Colonic mucosa (tissue), 4 donors: ENCODE results near the gene NEIL1. TPM values are rescaled to one million over a fixed set of nuclear protein-coding genes. Genes with fewer than 3 reads are reported as not detected.
"Not testable (repeated sequence)": the region's sequence is repeated elsewhere in the genome, so short reads cannot be mapped to it uniquely, and the experiment has no call there.

ENCODE experiments used
- DNase-seq: peaks from one replicate; pipeline ENCODE4 v3.0.0-alpha.2; 2020
- H3K27ac ChIP-seq: fragments of 200-600 bp; one replicate; pipeline ENCODE4 v1.8.0; 2021
- H3K27me3 ChIP-seq: fragments of 200-600 bp; one replicate; pipeline ENCODE4 v1.8.0; 2021
- H3K36me3 ChIP-seq: fragments of 200-600 bp; one replicate; pipeline ENCODE4 v1.8.0; 2021
- H3K4me1 ChIP-seq: fragments of 200-600 bp; one replicate; pipeline ENCODE4 v1.8.0; 2021; ENCODE audit warnings: mild to moderate bottlenecking
- H3K4me3 ChIP-seq: fragments of 200-600 bp; one replicate; pipeline ENCODE4 v1.8.0; 2021
- H3K9ac ChIP-seq, 2 donors: one replicate each; pipeline ENCODE4 v1.7.0; 2013; ENCODE audit warnings: control low read depth in 2 of 2, low read depth in 2 of 2, low read length in 2 of 2
- H3K9me3 ChIP-seq: fragments of 200-600 bp; one replicate; pipeline ENCODE4 v1.8.0; 2021
- intact Hi-C: fragments of 100-400 bp; cut with DNase I; formaldehyde crosslinking; loops from one replicate; pipeline ENCODE4 v1.14.1; 2022
- total RNA-seq, 2 donors: library from RNA; stranded (reverse); fragmentation: NEBNext Ultra II Directional in 1 of 2; extraction: Animal tissue kit (Norgen Biotek cat#: 25700) in 1 of 2; gene quantifications; one replicate each; pipeline ENCODE4 v1.2.1, GENCODE V29; 2021
- TF ChIP-seq, protein P1 (sequence below): fragments of 200-600 bp; IDR thresholded peaks from one replicate; pipeline ENCODE4 v1.8.0; 2022; ENCODE audit warnings: antibody characterized with exemption, mild to moderate bottlenecking
- donor health status: healthy.
- donor health status: DM: no; HTN: no; CAD: no.
- donor health status: DM: no; HTN: no; CAD: no.

The NEIL1 gene
- total RNA-seq, 2 donors from 2014 or later: 34.1 to 39.6 TPM

DNA sequence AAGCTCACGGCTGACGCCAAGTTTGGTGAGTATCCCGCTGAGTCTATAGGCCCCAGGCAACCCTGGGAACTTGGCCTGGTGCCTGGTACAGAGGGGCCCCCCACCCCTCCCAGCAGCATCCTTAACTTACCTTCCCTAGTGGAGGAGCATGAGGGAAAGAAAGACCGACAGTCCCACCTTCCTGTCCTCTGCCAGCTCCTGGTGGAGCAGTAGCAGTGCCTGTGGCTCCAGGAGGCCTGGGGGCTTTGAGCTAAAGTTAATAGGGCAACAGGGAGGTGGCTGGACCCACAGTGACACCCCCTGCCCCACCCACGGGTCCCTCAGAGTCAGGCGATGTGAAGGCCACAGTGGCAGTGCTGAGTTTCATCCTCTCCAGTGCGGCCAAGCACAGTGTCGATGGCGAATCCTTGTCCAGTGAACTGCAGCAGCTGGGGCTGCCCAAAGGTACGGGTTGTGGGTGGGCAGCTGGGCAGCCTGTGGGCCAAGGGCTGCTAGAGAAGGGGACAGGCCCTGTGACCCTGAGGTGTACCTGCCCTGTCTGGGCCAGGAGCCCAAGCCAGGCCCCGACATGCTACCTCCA lies 8.1 kb upstream of the NEIL1 start:
- no peaks in the 10 kb centered on the region for H3K36me3 ChIP-seq
- no peak overlapping the region for H3K4me3 ChIP-seq
- no peak overlapping the region for H3K9ac ChIP-seq
- intact Hi-C loops: no loop called here
- H3K4me1 ChIP-seq: no peaks in the 10 kb centered on the region
- TF ChIP-seq, protein P1, sequence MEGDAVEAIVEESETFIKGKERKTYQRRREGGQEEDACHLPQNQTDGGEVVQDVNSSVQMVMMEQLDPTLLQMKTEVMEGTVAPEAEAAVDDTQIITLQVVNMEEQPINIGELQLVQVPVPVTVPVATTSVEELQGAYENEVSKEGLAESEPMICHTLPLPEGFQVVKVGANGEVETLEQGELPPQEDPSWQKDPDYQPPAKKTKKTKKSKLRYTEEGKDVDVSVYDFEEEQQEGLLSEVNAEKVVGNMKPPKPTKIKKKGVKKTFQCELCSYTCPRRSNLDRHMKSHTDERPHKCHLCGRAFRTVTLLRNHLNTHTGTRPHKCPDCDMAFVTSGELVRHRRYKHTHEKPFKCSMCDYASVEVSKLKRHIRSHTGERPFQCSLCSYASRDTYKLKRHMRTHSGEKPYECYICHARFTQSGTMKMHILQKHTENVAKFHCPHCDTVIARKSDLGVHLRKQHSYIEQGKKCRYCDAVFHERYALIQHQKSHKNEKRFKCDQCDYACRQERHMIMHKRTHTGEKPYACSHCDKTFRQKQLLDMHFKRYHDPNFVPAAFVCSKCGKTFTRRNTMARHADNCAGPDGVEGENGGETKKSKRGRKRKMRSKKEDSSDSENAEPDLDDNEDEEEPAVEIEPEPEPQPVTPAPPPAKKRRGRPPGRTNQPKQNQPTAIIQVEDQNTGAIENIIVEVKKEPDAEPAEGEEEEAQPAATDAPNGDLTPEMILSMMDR: no peak
- H3K27ac ChIP-seq: no peak overlapping the region
- H3K27me3 ChIP-seq: no peaks in the 10 kb centered on the region
- DNase-seq: no peak
- no peaks in the 10 kb centered on the region for H3K9me3 ChIP-seq

- H3K36me3 ChIP-seq: no peaks in the 10 kb centered on the region
- intact Hi-C loops: no loop called here
- no peak overlapping the region for H3K27ac ChIP-seq
- H3K27me3 ChIP-seq: no peaks in the 10 kb centered on the region
- TF ChIP-seq, protein P1: no peak
- no peak overlapping the region for H3K9ac ChIP-seq
- H3K4me3 ChIP-seq: no peak overlapping the region
- DNase-seq: no peak
- H3K9me3 ChIP-seq: no peaks in the 10 kb centered on the region
- H3K4me1 ChIP-seq: no peaks in the 10 kb centered on the region
These were observed 7.2 kb upstream of the NEIL1 start for GRCh38 chr15:75339531-75340240.

GRCh38 chr15:75342221-75342620 lies 4.6 kb upstream of the NEIL1 start:
- intact Hi-C loops: no loop called here
- no peak overlapping the region for H3K9ac ChIP-seq
- no peaks in the 10 kb centered on the region for H3K27me3 ChIP-seq
- no peak overlapping the region for H3K4me3 ChIP-seq
- H3K4me1 ChIP-seq: no peaks in the 10 kb centered on the region
- TF ChIP-seq, protein P1: no peak
- no peaks in the 10 kb centered on the region for H3K36me3 ChIP-seq
- no peak overlapping the region for H3K27ac ChIP-seq
- H3K9me3 ChIP-seq: no peaks in the 10 kb centered on the region
- DNase-seq: no peak

DNA sequence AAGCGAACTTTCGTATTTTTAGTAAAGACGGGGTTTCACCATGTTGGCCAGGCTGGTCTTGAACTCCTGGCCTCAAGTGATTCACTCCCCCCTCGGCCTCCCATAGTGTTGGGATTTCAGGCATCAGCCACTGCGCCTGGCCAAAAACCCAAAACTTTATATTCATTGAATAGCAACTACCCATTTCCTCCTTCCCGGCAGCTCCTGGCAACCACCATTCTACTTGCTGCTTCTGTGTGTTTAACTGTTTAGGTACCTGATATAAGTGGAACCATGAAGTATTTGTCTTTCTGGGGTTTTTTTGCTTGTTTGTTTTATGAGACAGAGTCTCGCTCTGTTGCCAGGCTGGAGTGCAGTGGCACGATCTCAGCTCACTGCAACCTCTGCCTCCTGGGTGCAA lies 2.9 kb upstream of the NEIL1 start:
- H3K27ac ChIP-seq, H3K36me3 ChIP-seq, H3K4me3 ChIP-seq, H3K9ac ChIP-seq, H3K4me1 ChIP-seq, H3K27me3 ChIP-seq, intact Hi-C loops, H3K9me3 ChIP-seq, DNase-seq: not testable (repeated sequence)

DNA sequence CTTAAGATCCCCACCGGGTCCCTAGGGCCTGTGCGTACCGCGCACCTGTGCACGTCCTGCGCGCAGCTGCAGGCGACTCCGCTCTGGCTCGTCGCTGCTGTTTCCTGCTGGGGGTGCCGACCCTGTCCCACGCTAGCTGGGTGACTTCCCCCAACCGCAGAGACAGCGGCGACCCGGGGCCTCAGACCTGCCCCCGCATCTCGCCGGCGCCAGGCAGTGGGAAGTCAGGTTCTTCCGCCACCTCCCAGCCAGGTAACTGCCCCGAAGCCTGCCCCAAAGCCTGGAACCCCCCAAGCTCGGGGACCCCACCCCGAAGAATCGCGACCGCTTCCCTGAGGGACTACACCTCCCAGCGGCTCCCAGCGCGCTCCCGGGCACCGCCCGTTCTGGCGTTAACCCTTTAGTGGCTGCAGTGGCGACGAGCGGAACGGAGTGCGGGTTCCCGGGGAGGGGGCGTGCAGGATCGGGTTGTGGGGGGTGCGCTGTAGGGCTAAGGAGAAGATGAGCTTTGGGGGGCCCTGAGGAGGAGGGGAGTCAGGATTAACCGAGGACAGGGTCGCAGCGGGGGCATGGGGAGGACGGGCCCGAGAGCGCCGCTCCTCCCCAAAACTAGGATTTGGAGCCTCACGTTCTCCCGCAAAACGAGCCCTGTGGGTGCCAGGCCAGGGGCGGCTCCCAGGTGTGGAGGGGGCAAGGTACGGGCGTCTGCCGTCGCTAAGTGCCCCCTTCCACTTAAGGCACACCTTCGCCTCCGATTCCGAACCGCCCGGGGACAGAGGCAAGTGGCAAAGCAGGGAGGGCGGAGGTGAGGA lies 589 bp downstream of the NEIL1 start:
- H3K4me1 ChIP-seq: peaks cover 5% of the 10 kb centered on the region

More for the DNA sequence above, 589 bp downstream of the NEIL1 start:
- Histone ChIP-seq H3K4me3 (peak overlapping the region; percentile 96), H3K9me3 (no peaks in the 10 kb centered on the region), H3K9ac (peak overlapping the region; percentile 81 to 90), H3K27me3 (no peaks in the 10 kb centered on the region), H3K27ac (peak overlapping the region; percentile 50), H3K36me3 (no peaks in the 10 kb centered on the region)
- peak; percentile 85 for DNase-seq
- intact Hi-C loops: no loop called here
- TF ChIP-seq, protein P1: no peak
